SU-DHL-6 (cell line): ENCODE results near the gene TFIP11.

Experiments
- EZH2phosphoT487 ChIP-seq: fragments of 200-600 bp; sonication (generic), shearing (Covaris generic); conservative IDR thresholded peaks from 2 replicates; pipeline ENCODE4 v1.6.1; 2018; ENCODE audit warnings: mild to moderate bottlenecking, antibody characterized with exemption, low read length, moderate library complexity, mixed read lengths
- TF ChIP-seq, protein P1 (sequence below): fragments of 200-600 bp; sonication (generic); IDR thresholded peaks from one replicate; pipeline ENCODE4 v1.5.1; 2017; ENCODE audit warnings: antibody characterized with exemption, mild to moderate bottlenecking, low read length, moderate library complexity; ENCODE audit not compliant: insufficient read depth, poor library complexity, severe bottlenecking

DNA sequence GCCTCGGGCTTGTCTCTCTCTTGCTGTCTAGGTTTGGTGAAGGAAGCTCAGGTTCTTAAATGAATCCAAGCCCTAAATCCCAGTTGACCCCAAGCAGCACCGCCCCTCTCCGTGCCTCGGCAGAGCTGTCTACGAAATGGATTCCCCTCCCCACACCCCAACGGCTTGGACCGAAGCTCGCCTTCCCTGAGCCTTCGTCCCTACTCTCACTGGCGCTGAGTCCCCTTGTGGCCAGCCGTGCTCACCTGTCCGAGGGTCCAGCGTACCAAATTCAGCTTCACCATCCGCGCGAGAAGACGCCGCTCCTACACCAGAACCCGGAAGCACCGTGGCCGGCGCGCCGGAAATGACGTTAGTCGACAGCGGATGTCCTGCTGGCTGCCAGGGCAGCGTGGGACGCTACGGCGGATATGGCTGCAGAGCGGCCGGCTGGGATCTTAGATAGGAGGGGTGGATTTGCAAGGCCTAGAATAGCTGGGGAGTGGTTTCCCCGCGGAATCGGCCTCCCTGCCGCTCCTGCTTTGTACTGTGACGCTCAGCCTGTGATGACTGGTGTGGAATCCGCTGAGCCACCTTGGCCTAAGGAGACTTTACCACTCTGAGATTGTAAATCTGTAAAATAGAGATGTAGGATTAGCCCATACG, at the start of gene TFIP11:
- TF ChIP-seq, protein P1, sequence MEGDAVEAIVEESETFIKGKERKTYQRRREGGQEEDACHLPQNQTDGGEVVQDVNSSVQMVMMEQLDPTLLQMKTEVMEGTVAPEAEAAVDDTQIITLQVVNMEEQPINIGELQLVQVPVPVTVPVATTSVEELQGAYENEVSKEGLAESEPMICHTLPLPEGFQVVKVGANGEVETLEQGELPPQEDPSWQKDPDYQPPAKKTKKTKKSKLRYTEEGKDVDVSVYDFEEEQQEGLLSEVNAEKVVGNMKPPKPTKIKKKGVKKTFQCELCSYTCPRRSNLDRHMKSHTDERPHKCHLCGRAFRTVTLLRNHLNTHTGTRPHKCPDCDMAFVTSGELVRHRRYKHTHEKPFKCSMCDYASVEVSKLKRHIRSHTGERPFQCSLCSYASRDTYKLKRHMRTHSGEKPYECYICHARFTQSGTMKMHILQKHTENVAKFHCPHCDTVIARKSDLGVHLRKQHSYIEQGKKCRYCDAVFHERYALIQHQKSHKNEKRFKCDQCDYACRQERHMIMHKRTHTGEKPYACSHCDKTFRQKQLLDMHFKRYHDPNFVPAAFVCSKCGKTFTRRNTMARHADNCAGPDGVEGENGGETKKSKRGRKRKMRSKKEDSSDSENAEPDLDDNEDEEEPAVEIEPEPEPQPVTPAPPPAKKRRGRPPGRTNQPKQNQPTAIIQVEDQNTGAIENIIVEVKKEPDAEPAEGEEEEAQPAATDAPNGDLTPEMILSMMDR = no peak
- TF ChIP-seq EZH2phosphoT487 = no peak
